Transverse colon (tissue), 4 donors: ENCODE results near the gene MME. TPM values are rescaled to one million over a fixed set of nuclear protein-coding genes. Genes with fewer than 3 reads are reported as not detected.

ENCODE experiments used
- DNase-seq: peaks from one replicate; pipeline ENCODE4 v3.0.0-alpha.2; 2019
- H3K27ac ChIP-seq, 4 donors: fragments of 200-600 bp; sonication (generic); 2 replicates each; pipeline ENCODE4 v1.5.1; 2016 to 2018; ENCODE audit warnings: inconsistent platforms in 4 of 4
- H3K27me3 ChIP-seq: fragments of 200-600 bp; sonication (generic); 2 replicates; pipeline ENCODE4 v1.5.1; 2017; ENCODE audit warnings: inconsistent platforms
- H3K36me3 ChIP-seq, 4 donors: fragments of 200-600 bp; sonication (generic); 2 replicates each; pipeline ENCODE4 v1.5.1; 2017 to 2019; ENCODE audit warnings: inconsistent platforms in 4 of 4
- H3K4me1 ChIP-seq, 4 donors: fragments of 200-600 bp; sonication (generic); 2 replicates each; pipeline ENCODE4 v1.5.1; 2017 to 2020; ENCODE audit warnings: inconsistent platforms in 4 of 4
- H3K4me3 ChIP-seq, 4 donors: fragments of 200-600 bp; sonication (generic); 1 replicate in 1 of 4; 2 replicates in 3 of 4; pipeline versions ENCODE4 v1.5.1 to v1.6.1; 2017 to 2019; ENCODE audit warnings: inconsistent platforms in 4 of 4
- H3K9me3 ChIP-seq, 2 donors: fragments of 200-600 bp; sonication (generic); 2 replicates each; pipeline ENCODE4 v1.5.1; 2017 to 2019; ENCODE audit warnings: inconsistent platforms in 2 of 2
- CTCF ChIP-seq, 5 experiments: fragments of 200-600 bp in 3 of 5; fragments of 450-650 bp in 2 of 5; sonication (generic) in 3 of 5; IDR thresholded peaks; 1 replicate in 2 of 5; 2 replicates in 3 of 5; pipeline ENCODE4 v1.5.1; 2016 to 2017; ENCODE audit warnings: antibody characterized with exemption in 5 of 5, inconsistent platforms in 3 of 5, mild to moderate bottlenecking in 2 of 5, moderate library complexity in 1 of 5
- EP300 ChIP-seq: sonication (generic); formaldehyde crosslinking; IDR thresholded peaks from one replicate; pipeline ENCODE4 v1.6.1; 2017; ENCODE audit warnings: antibody characterized with exemption, low read depth
- POLR2A ChIP-seq: fragments of 450-650 bp; IDR thresholded peaks from one replicate; pipeline ENCODE4 v1.6.1; 2016; ENCODE audit warnings: antibody characterized with exemption, mild to moderate bottlenecking, moderate library complexity
- POLR2AphosphoS5 ChIP-seq, 3 donors: sonication (generic); formaldehyde crosslinking; IDR thresholded peaks; one replicate each; pipeline ENCODE4 v1.6.1; 2016; ENCODE audit warnings: antibody characterized with exemption in 3 of 3
- WGBS, 2 donors: methylation state at CpG; one replicate each; pipeline ENCODE4 v1.1.5; 2018; ENCODE audit warnings: low coverage in 1 of 2; 5-methylcytosine and 5-hydroxymethylcytosine counted together
- in situ Hi-C, 4 donors: fragments of 200-750 bp; cut with MboI; loops; one replicate each; pipeline versions ENCODE4 v1.15.0 to v1.15.1; 2017; ENCODE audit warnings: low sequenced_read_pairs in 3 of 4, low pct_ligation_motif_present in 1 of 4, low pct_unique_long_range_greater_than_20kb in 1 of 4
- intact Hi-C: fragments of 100-400 bp; cut with DNase I; formaldehyde crosslinking; loops from one replicate; pipeline ENCODE4 v1.15.1; 2023; ENCODE audit warnings: low total_unique reads
- total RNA-seq, 4 donors: library from RNA; depleted of rRNA; stranded (reverse); fragments of >200 nt; gene quantifications; one replicate each; pipeline ENCODE4 v1.1.0, GENCODE V29; 2016

The MME gene
- total RNA-seq, 4 donors from 2014 or later: 0.82 to 1.1 (median 0.95) TPM; not detected in 1

DNA sequence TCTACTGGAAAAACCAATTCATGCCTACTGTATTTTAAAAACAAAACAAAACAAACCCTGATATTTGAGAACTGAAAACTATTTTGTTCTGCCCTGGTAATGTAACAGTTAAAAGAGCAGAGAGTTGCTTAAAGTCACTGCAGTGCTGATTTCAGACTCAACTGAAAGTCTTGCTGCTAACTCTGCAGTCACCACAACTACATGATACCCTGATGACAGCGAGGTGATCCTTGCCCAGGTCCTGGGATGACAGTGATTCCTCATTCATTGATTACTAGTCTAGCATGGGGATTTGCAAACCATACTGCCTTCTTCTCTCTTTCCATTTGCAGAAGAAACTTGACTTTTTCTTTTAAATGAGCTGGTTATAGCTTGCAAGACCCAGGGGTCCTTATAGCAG is 67.5 kb downstream of the MME start:
- in situ Hi-C loops: no loop called here
- Histone ChIP-seq H3K27ac (no peak overlapping the region), H3K4me1 (no peaks in the 10 kb centered on the region), H3K4me3 (no peak overlapping the region), H3K27me3 (no peaks in the 10 kb centered on the region), H3K9me3 (no peaks in the 10 kb centered on the region), H3K36me3 (no peaks in the 10 kb centered on the region)
- intact Hi-C loops: no loop called here
- TF ChIP-seq POLR2AphosphoS5 (IDR thresholded peaks at IDR 0.05) (no peak), EP300 (no peak), CTCF (IDR thresholded peaks at IDR 0.05) (no peak), POLR2A (no peak)
- 86% methylated on average over 1 of the region's 1 CpG for WGBS, 2 donors
- no peak for DNase-seq

GRCh38 chr3:155149494-155149893 is 69.4 kb downstream of the MME start:
- Histone ChIP-seq H3K4me1 (no peaks in the 10 kb centered on the region), H3K36me3 (no peaks in the 10 kb centered on the region), H3K9me3 (no peaks in the 10 kb centered on the region), H3K27ac (no peak overlapping the region), H3K27me3 (no peaks in the 10 kb centered on the region), H3K4me3 (no peak overlapping the region)
- no peak for DNase-seq
- in situ Hi-C loops: no loop called here
- intact Hi-C loops: no loop called here
- no peak for TF ChIP-seq EP300
- TF ChIP-seq POLR2AphosphoS5 (IDR thresholded peaks at IDR 0.05): no peak
- TF ChIP-seq POLR2A: no peak
- TF ChIP-seq CTCF (IDR thresholded peaks at IDR 0.05): no peak
- 42 to 43% methylated on average over 3 of the region's 3 CpGs for WGBS, 2 donors

DNA sequence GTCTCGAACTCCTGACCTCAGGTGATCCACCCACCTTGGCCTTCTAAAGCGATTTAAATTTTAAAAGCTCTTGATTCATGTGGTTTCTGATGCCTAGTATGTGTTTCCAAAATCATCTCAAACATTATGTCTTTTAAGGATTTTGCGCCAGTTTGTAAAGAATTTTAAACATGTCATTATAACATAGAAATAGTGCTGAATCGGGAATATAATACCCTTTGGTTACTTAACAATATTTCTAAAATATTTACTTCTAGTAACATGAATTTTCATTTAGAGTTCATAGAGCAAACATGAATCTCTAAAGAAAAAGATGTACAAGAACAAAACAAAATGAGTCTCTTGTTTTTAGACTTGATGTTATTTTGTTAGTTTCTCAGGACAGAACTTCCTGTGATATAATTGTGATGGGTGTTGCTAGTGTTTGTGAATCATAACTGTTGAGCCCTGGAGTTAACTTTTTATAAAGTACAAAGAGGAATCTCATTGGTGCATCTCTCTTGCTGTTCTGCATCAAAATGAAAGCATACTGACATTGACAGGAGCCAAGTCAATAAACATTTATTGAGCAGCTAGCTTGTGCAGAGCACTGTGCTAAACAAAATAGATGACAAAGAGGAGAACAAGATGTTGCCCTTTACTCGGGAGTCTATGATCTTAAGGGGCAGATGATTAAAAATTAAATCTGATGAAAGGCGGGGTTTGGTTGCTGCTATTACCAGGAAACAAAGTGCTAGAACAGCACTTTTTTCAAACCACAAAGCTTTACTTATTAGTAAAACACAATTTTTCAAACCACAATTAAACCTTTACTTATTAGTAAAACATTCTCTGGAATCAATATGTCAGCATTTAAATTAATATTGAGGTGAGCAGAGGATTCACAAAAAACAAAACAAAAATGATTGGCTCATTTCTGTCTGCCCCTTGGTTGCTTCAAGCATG is 73.4 kb downstream of the MME start:
- Histone ChIP-seq H3K4me1 (no peaks in the 10 kb centered on the region), H3K9me3 (no peaks in the 10 kb centered on the region), H3K36me3 (no peaks in the 10 kb centered on the region), H3K27ac (no peak overlapping the region), H3K4me3 (no peak overlapping the region), H3K27me3 (no peaks in the 10 kb centered on the region)
- in situ Hi-C loops: no loop called here
- intact Hi-C loops: no loop called here
- DNase-seq: no peak
- TF ChIP-seq POLR2AphosphoS5 (IDR thresholded peaks at IDR 0.05): no peak
- no peak for TF ChIP-seq CTCF (IDR thresholded peaks at IDR 0.05)
- TF ChIP-seq EP300: no peak
- TF ChIP-seq POLR2A: no peak
- WGBS, 2 donors: 77 to 87% methylated on average over 5 to 6 of the region's 6 CpGs

DNA sequence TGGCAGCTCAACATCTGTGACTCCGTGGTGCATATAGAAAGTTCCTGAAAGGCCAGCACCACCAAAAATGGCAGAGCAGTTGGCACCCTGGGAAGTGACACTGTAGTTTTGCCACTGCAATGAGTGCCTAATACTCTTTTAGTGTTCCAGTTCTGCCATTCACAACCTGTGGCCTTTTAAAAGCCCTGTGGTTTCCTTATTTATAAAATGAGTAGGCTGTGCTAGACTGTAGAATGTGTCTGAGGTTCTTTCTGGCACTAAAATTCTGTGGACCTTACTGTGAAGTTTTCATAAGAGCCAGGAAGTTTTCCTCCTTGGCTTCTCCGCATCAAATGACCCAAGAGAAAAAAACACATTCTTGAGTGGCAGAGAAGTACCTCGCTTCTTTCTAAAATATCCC is 74.1 kb downstream of the MME start:
- 80 to 83% methylated on average over 2 to 3 of the region's 3 CpGs for WGBS, 2 donors
- Histone ChIP-seq H3K27me3 (no peaks in the 10 kb centered on the region), H3K4me3 (no peak overlapping the region), H3K9me3 (no peaks in the 10 kb centered on the region), H3K27ac (no peak overlapping the region), H3K4me1 (no peaks in the 10 kb centered on the region), H3K36me3 (no peaks in the 10 kb centered on the region)
- no peak for TF ChIP-seq EP300
- no peak for TF ChIP-seq POLR2A
- no peak for TF ChIP-seq POLR2AphosphoS5 (IDR thresholded peaks at IDR 0.05)
- TF ChIP-seq CTCF (IDR thresholded peaks at IDR 0.05): no peak
- no peak for DNase-seq
- intact Hi-C loops (no loop called here), in situ Hi-C loops (no loop called here)
